ENCODE measurements around the gene RESP18.

DNA sequence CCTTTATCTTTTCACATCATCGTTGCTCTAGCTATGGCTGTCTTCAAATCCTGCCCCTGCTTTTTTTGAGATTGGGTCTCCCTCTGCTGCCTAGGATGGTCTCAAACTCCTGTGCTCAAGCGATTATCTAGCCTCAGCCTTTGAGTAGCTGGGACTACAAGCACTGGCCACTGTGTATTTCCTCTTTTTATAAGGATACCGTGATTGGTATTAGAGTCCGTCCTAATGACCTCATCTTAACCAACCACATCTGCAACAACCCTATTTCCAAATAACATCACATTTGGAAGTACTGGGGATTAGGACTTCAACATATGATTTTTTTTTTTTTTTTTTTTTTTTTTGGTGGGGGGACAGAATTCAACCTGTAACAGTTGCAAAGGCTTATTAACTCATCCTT, 9.1 kb downstream of the RESP18 start:
- TF ChIP-seq, protein P1, sequence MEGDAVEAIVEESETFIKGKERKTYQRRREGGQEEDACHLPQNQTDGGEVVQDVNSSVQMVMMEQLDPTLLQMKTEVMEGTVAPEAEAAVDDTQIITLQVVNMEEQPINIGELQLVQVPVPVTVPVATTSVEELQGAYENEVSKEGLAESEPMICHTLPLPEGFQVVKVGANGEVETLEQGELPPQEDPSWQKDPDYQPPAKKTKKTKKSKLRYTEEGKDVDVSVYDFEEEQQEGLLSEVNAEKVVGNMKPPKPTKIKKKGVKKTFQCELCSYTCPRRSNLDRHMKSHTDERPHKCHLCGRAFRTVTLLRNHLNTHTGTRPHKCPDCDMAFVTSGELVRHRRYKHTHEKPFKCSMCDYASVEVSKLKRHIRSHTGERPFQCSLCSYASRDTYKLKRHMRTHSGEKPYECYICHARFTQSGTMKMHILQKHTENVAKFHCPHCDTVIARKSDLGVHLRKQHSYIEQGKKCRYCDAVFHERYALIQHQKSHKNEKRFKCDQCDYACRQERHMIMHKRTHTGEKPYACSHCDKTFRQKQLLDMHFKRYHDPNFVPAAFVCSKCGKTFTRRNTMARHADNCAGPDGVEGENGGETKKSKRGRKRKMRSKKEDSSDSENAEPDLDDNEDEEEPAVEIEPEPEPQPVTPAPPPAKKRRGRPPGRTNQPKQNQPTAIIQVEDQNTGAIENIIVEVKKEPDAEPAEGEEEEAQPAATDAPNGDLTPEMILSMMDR (IDR thresholded peaks at IDR 0.05), result no peak
- no peak for TF ChIP-seq EP300 (IDR thresholded peaks at IDR 0.05)
- TF ChIP-seq POLR2A (IDR thresholded peaks at IDR 0.05), result no peak
- no peak for TF ChIP-seq POLR2AphosphoS5 (IDR thresholded peaks at IDR 0.05)

Data from sigmoid colon (tissue), 4 donors.